Uterus (tissue), 4 donors: ENCODE measurements around the gene ELANE. TPM values are rescaled to one million over a fixed set of nuclear protein-coding genes. Genes with fewer than 3 reads are reported as not detected.
"Not testable (repeated sequence)": the region's sequence is repeated elsewhere in the genome, so short reads cannot be mapped to it uniquely, and the experiment has no call there.

ENCODE experiments used
- DNase-seq, 2 donors: peaks; one replicate each; pipeline ENCODE4 v3.0.0-alpha.2; 2019 to 2020
- H3K27ac ChIP-seq, 2 donors: fragments of 200-600 bp; sonication (generic); 1 replicate in 1 of 2; 2 replicates in 1 of 2; pipeline ENCODE4 v1.5.1; 2016 to 2018
- H3K27me3 ChIP-seq, 2 donors: fragments of 200-600 bp; sonication (generic); one replicate each; pipeline ENCODE4 v1.5.1; 2018 to 2019; ENCODE audit warnings: control low read depth in 1 of 2
- H3K36me3 ChIP-seq, 2 donors: fragments of 200-600 bp; sonication (generic); one replicate each; pipeline ENCODE4 v1.5.1; 2019; ENCODE audit warnings: control low read depth in 1 of 2
- H3K4me1 ChIP-seq, 2 donors: fragments of 200-600 bp; sonication (generic); one replicate each; pipeline ENCODE4 v1.5.1; 2018 to 2019; ENCODE audit warnings: control low read depth in 1 of 2
- H3K4me3 ChIP-seq, 2 donors: fragments of 200-600 bp; sonication (generic); 1 replicate in 1 of 2; 2 replicates in 1 of 2; pipeline ENCODE4 v1.5.1; 2018 to 2019; ENCODE audit warnings: mild to moderate bottlenecking in 1 of 2
- H3K9me3 ChIP-seq, 2 donors: fragments of 200-600 bp; sonication (generic); one replicate each; pipeline ENCODE4 v1.5.1; 2019; ENCODE audit warnings: control low read depth in 1 of 2
- POLR2A ChIP-seq, 2 donors: fragments of 450-650 bp; IDR thresholded peaks; one replicate each; pipeline ENCODE4 v1.6.1; 2016; ENCODE audit warnings: antibody characterized with exemption in 2 of 2, mild to moderate bottlenecking in 1 of 2, moderate library complexity in 1 of 2
- intact Hi-C: fragments of 100-400 bp; cut with DNase I; formaldehyde crosslinking; loops from one replicate; pipeline ENCODE4 v1.15.1; 2023; ENCODE audit warnings: low total_unique reads
- total RNA-seq, 4 donors: library from RNA; depleted of rRNA in 3 of 4; stranded (reverse); fragments of >200 nt in 3 of 4; gene quantifications; one replicate each; pipeline versions ENCODE4 v1.1.0 to v1.2.4, GENCODE V29; 2014 to 2023
- TF ChIP-seq, protein P1 (sequence below), 4 experiments: fragments of 200-600 bp in 2 of 4; fragments of 450-650 bp in 2 of 4; sonication (generic) in 2 of 4; IDR thresholded peaks; one replicate each; pipeline ENCODE4 v1.5.1; 2016 to 2019; ENCODE audit warnings: antibody characterized with exemption in 4 of 4, mild to moderate bottlenecking in 2 of 4, moderate library complexity in 1 of 4
- donor health status: DM: yes; HTN: yes; CAD: no.

ELANE gene
- total RNA-seq, 4 donors from 2014 or later, result 3.4 TPM; not detected in 3

- no peak for DNase-seq
- Histone ChIP-seq H3K4me3 (no peak overlapping the region), H3K36me3 (no peaks in the 10 kb centered on the region), H3K27me3 (peaks cover 9 to 36% of the 10 kb centered on the region in 2 donors), H3K4me1 (peaks cover 3 to 8% of the 10 kb centered on the region in 2 donors), H3K9me3 (no peaks in the 10 kb centered on the region), H3K27ac (no peak overlapping the region)
- TF ChIP-seq, protein P1, sequence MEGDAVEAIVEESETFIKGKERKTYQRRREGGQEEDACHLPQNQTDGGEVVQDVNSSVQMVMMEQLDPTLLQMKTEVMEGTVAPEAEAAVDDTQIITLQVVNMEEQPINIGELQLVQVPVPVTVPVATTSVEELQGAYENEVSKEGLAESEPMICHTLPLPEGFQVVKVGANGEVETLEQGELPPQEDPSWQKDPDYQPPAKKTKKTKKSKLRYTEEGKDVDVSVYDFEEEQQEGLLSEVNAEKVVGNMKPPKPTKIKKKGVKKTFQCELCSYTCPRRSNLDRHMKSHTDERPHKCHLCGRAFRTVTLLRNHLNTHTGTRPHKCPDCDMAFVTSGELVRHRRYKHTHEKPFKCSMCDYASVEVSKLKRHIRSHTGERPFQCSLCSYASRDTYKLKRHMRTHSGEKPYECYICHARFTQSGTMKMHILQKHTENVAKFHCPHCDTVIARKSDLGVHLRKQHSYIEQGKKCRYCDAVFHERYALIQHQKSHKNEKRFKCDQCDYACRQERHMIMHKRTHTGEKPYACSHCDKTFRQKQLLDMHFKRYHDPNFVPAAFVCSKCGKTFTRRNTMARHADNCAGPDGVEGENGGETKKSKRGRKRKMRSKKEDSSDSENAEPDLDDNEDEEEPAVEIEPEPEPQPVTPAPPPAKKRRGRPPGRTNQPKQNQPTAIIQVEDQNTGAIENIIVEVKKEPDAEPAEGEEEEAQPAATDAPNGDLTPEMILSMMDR (IDR thresholded peaks at IDR 0.05), result no peak
- no peak for TF ChIP-seq POLR2A (IDR thresholded peaks at IDR 0.05)
- intact Hi-C loops, result no loop called here
Observed at GRCh38 chr19:848386-848921, 3.6 kb upstream of the ELANE start.

GRCh38 chr19:849195-849594, 2.9 kb upstream of the ELANE start:
- peaks cover 9 to 32% of the 10 kb centered on the region in 2 donors for H3K27me3 ChIP-seq
- H3K27ac ChIP-seq, intact Hi-C loops, H3K4me3 ChIP-seq, DNase-seq, H3K9me3 ChIP-seq, H3K4me1 ChIP-seq, H3K36me3 ChIP-seq: not testable (repeated sequence)

GRCh38 chr19:850221-850978, 1.7 kb upstream of the ELANE start:
- Histone ChIP-seq H3K27ac (peak overlapping the region; percentile 70 to 75), H3K27me3 (peaks cover 9 to 21% of the 10 kb centered on the region in 2 donors), H3K9me3 (no peaks in the 10 kb centered on the region), H3K4me3 (no peak overlapping the region), H3K36me3 (no peaks in the 10 kb centered on the region), H3K4me1 (peaks cover 3% of the 10 kb centered on the region in 2 donors)
- intact Hi-C loops, result no loop called here
- peak; percentile 88 to 94 for DNase-seq
- TF ChIP-seq, protein P1 (IDR thresholded peaks at IDR 0.05), result no peak
- no peak for TF ChIP-seq POLR2A (IDR thresholded peaks at IDR 0.05)

- no peak overlapping the region for H3K4me3 ChIP-seq
- H3K27me3 ChIP-seq, result peaks cover 9 to 22% of the 10 kb centered on the region in 2 donors
- H3K36me3 ChIP-seq, result no peaks in the 10 kb centered on the region
- DNase-seq, result no peak
- H3K9me3 ChIP-seq, result no peaks in the 10 kb centered on the region
- peaks cover 3% of the 10 kb centered on the region in 2 donors for H3K4me1 ChIP-seq
- TF ChIP-seq, protein P1 (IDR thresholded peaks at IDR 0.05), result no peak
- TF ChIP-seq POLR2A (IDR thresholded peaks at IDR 0.05), result no peak
- intact Hi-C loops, result no loop called here
- H3K27ac ChIP-seq, result peak overlapping the region; percentile 70 to 75
Observed at GRCh38 chr19:850979-851335, 1.1 kb upstream of the ELANE start.

DNA sequence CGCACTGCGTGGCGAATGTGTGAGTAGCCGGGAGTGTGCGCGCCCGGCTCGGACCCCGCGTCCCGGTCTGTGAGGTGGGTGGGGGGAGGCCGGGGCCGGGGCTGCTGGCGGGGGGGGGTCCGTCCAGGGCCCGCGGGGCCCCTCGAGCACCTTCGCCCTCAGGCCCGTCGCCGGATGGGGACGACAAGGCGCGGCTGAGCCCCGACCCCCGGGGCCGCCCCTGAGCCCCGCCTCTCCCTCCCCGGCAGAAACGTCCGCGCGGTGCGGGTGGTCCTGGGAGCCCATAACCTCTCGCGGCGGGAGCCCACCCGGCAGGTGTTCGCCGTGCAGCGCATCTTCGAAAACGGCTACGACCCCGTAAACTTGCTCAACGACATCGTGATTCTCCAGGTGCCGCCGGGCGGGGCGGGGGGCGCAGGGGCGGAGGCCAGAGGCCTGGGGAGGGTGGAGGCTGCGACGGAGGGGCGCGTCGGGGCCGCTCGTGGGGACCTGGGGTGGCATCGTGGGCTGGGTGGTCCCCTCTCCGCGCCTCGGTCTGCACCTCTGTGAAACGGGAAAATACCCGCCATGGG, 997 bp downstream of the ELANE start:
- peaks cover 3% of the 10 kb centered on the region in 2 donors for H3K4me1 ChIP-seq
- no peak for DNase-seq
- no peak for TF ChIP-seq POLR2A (IDR thresholded peaks at IDR 0.05)
- TF ChIP-seq, protein P1 (IDR thresholded peaks at IDR 0.05), result no peak
- H3K27ac ChIP-seq, result no peak overlapping the region
- intact Hi-C loops, result no loop called here
- no peak overlapping the region for H3K4me3 ChIP-seq
- peaks cover 9 to 18% of the 10 kb centered on the region in 2 donors for H3K27me3 ChIP-seq
- no peaks in the 10 kb centered on the region for H3K9me3 ChIP-seq
- H3K36me3 ChIP-seq, result no peaks in the 10 kb centered on the region

GRCh38 chr19:853614-854220, 1.6 kb downstream of the ELANE start:
- H3K36me3 ChIP-seq, DNase-seq, H3K9me3 ChIP-seq, H3K4me3 ChIP-seq, H3K4me1 ChIP-seq, H3K27ac ChIP-seq, intact Hi-C loops: not testable (repeated sequence)
- peaks cover 9 to 18% of the 10 kb centered on the region in 2 donors for H3K27me3 ChIP-seq
